Activated T-helper 17 cell treated with anti-CD3 and anti-CD28 coated beads, Interleukin-2, amount 50 U/mL, for 72 hours (primary cell): ENCODE data around the gene RGS4. TPM values are rescaled to one million over a fixed set of nuclear protein-coding genes. Genes with fewer than 3 reads are reported as not detected.

Experiments used
- ATAC-seq: fragments of 150-1000 bp; cut with Tn5 transposase; replicated peaks from 2 replicates; pipeline ENCODE4 v1.10.0; 2021; ENCODE audit warnings: mild to moderate bottlenecking, moderate library complexity
- H3K27ac Mint-ChIP-seq: one replicate; pipeline ENCODE4 v1.8.0; 2022; ENCODE audit warnings: mixed read lengths
- H3K27me3 Mint-ChIP-seq: one replicate; pipeline ENCODE4 v1.8.0; 2022; ENCODE audit warnings: mixed read lengths
- H3K36me3 Mint-ChIP-seq: one replicate; pipeline ENCODE4 v1.8.0; 2022; ENCODE audit warnings: low read depth, mild to moderate bottlenecking, mixed read lengths
- H3K4me1 Mint-ChIP-seq: one replicate; pipeline ENCODE4 v1.8.0; 2022; ENCODE audit warnings: mixed read lengths
- H3K4me3 Mint-ChIP-seq: one replicate; pipeline ENCODE4 v1.8.0; 2022; ENCODE audit warnings: mild to moderate bottlenecking, mixed read lengths
- H3K9me3 Mint-ChIP-seq: one replicate; pipeline ENCODE4 v1.8.0; 2022; ENCODE audit warnings: mixed read lengths
- total RNA-seq, 2 donors: library from RNA; stranded (reverse); gene quantifications; one replicate each; pipeline ENCODE4 v1.2.3, GENCODE V29; 2022

Gene RGS4
- total RNA-seq, 2 donors from 2014 or later, result not detected

DNA sequence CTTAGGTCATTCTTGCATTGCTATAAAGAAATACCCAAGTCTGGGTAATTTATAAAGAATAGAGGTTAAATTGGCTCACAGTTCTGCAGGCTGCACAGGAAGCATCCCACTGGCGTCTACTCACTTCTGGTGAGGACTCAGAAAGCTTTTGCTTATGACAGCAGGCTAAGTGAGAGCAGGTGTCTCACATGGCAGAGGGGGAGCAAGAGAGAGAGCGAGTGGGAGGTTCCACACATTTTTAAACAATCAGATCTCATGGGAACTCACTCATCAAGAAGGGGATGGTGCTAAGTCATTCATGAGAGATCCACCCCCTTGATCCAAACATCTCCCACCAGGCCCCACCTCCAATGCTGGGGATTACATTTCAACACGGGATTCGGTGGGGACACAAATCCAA is 13.6 kb upstream of the RGS4 start:
- peaks cover 5% of the 10 kb centered on the region for H3K9me3 Mint-ChIP-seq
- ATAC-seq, result no peak
- no peaks in the 10 kb centered on the region for H3K36me3 Mint-ChIP-seq
- H3K4me1 Mint-ChIP-seq, result no peaks in the 10 kb centered on the region
- H3K27ac Mint-ChIP-seq, result no peak overlapping the region
- no peak overlapping the region for H3K4me3 Mint-ChIP-seq
- H3K27me3 Mint-ChIP-seq, result peaks cover 7% of the 10 kb centered on the region

DNA sequence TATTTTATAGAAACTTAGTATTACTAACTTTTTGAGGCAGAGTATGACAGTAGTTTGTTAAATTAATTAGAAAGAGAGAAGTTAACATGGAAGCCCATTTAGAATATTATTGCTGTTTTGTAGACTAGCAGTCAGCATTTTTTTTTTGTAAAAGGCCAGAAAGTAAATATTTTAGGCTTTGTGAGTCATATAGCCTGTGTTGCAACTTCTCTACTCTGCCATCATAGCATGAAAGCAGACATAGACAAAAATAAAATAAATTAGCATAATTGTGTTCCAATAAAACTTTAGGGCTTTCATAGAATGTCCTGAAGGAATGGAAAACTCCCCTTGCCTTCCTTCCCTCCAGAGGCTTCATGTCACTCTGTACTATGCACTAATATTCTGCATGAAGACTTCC is 12.3 kb upstream of the RGS4 start:
- no peaks in the 10 kb centered on the region for H3K36me3 Mint-ChIP-seq
- no peak overlapping the region for H3K4me3 Mint-ChIP-seq
- peaks cover 5% of the 10 kb centered on the region for H3K9me3 Mint-ChIP-seq
- H3K4me1 Mint-ChIP-seq, result no peaks in the 10 kb centered on the region
- no peak for ATAC-seq
- H3K27ac Mint-ChIP-seq, result no peak overlapping the region
- peaks cover 7% of the 10 kb centered on the region for H3K27me3 Mint-ChIP-seq

DNA sequence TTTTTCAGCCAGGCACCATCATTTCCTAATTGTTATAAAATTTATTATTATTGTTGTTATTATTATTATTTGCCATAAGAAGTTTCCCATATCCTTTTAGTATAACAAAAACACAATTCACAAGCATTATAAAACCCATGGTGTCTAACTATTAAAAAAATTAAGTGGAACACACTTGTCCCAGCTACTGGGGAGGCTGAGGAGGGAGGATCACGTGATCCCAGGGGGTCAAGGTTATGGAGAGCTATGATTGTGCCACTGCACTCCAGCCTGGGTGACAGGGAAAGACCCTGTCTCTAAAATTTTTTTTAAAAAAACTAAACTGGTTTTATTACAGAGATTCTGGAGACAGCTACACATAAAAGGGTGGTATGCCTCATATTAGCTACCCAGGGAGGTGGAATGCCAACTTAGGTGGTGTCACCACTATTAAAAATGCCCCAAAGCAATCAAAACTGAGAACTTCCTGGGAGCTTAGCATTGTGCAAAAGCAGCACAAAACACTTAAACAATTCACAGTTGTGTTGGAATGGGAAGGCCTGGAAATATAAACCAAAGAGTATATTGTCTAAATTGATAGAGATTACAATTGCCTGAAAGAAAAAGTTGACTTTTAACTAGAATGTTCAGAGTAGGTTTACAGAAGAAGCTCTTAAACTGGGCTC is 8.7 kb upstream of the RGS4 start:
- no peaks in the 10 kb centered on the region for H3K9me3 Mint-ChIP-seq
- no peak overlapping the region for H3K27ac Mint-ChIP-seq
- no peaks in the 10 kb centered on the region for H3K36me3 Mint-ChIP-seq
- no peak for ATAC-seq
- no peaks in the 10 kb centered on the region for H3K4me1 Mint-ChIP-seq
- peaks cover 15% of the 10 kb centered on the region for H3K27me3 Mint-ChIP-seq
- H3K4me3 Mint-ChIP-seq, result no peak overlapping the region

DNA sequence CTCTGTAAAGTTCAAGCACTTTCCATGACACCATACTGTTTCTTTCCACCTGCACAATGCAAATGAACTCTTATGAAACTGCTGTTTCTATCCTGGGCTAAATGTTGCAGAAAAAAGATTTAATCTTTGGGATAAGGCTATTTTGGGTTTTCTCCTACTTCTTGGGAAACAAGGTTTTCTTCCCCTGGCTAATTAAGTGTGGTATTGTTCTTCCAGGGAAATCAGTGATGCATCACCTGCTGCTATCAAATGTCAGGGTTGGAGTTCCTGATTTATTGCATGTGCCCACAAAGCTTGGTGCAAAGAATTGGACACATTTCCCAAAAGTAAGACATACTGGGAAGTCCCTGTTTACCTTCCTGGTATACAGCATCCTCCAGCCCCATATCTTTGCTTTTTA is 6.0 kb upstream of the RGS4 start:
- Mint-ChIP-seq H3K36me3 (no peaks in the 10 kb centered on the region), H3K27me3 (peaks cover 32% of the 10 kb centered on the region), H3K4me3 (no peak overlapping the region), H3K4me1 (no peaks in the 10 kb centered on the region), H3K27ac (no peak overlapping the region), H3K9me3 (no peaks in the 10 kb centered on the region)
- no peak for ATAC-seq

DNA sequence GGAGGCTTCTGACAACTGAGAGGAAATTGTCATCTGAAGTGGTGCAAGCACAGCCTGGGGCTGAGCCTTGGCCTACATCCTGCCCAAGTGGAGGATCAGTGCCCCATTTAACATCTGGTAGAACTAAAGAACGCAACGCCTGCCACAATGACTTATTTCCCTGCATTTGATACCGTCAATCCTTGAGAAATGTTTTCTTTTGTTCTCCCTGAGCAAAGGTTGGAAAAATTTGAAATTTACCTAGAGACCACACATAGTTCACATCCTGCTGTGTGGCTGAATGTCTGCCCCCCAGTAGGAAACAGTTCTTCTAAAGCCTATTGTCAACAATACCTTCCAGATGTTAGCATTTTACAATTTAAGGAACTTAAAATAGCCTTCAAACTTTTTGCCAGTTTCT is 5.6 kb upstream of the RGS4 start:
- Mint-ChIP-seq H3K4me1 (no peaks in the 10 kb centered on the region), H3K27me3 (peaks cover 37% of the 10 kb centered on the region), H3K27ac (no peak overlapping the region), H3K36me3 (no peaks in the 10 kb centered on the region), H3K4me3 (no peak overlapping the region), H3K9me3 (no peaks in the 10 kb centered on the region)
- no peak for ATAC-seq

DNA sequence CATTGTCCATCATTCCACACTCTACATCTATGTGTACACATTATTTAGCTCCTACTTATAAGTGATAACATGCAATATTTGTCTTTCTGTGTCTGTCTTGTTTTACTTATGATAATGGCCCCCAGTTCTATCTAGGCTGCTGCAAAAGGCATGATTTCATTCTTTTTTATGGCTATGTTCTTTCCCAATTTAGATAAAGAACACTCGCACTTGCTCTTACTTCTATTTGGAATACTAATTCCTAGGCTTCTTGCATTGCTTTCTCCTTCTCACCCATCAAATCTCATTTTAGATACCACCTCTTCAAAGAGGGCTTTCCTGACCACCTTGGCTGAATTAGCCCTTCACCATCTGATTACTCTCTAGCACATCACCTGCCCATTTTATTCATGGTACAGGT is 3.0 kb upstream of the RGS4 start:
- Mint-ChIP-seq H3K27ac (no peak overlapping the region), H3K27me3 (peaks cover 57% of the 10 kb centered on the region), H3K4me1 (no peaks in the 10 kb centered on the region), H3K36me3 (no peaks in the 10 kb centered on the region), H3K9me3 (no peaks in the 10 kb centered on the region), H3K4me3 (no peak overlapping the region)
- ATAC-seq, result no peak

DNA sequence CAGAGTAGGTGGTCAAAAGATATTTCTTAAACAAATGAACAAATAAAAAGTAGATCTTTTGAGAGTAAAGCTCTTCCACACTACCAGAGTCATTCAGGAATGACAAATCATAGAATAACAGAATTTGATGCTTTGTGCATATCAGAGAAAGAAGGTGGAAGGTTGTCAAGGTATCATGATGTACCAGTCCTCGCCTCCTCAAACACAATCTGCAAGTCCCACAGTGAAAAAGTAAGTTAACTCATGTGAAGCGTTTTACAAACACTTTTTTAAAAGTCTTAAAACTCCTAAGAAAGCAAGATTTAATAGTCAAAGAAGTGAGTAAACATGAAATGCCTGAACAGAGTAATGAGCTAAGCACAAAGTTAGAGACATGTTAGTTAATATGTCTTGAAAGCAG is 2.5 kb upstream of the RGS4 start:
- ATAC-seq, result no peak
- no peaks in the 10 kb centered on the region for H3K4me1 Mint-ChIP-seq

DNA sequence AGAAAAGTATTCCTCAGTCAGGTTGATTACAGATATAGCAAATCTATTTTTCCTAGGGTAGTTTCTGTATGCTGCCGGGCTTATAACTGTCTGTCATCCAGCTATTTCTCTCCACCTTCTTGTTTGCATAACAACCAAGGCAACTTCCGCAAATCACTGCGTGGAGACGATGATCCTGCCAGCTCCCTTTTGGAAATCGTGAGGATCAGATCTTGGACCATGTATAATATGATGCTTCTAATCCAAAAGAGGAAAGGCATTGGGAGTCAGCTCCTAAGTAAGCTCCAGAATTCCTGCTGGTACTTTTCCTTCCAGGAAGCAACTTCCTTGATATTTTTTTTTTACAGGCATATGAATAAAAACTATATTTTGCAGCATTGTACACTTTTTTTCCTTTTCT is 445 bp upstream of the RGS4 start:
- no peaks in the 10 kb centered on the region for H3K36me3 Mint-ChIP-seq
- peaks cover 57% of the 10 kb centered on the region for H3K27me3 Mint-ChIP-seq
- H3K4me1 Mint-ChIP-seq, result no peaks in the 10 kb centered on the region
- ATAC-seq, result no peak
- H3K9me3 Mint-ChIP-seq, result no peaks in the 10 kb centered on the region
- no peak overlapping the region for H3K4me3 Mint-ChIP-seq
- no peak overlapping the region for H3K27ac Mint-ChIP-seq

More for the DNA sequence above, 2.5 kb upstream of the RGS4 start:
- H3K9me3 Mint-ChIP-seq, result no peaks in the 10 kb centered on the region
- H3K36me3 Mint-ChIP-seq, result no peaks in the 10 kb centered on the region
- peaks cover 57% of the 10 kb centered on the region for H3K27me3 Mint-ChIP-seq
- no peak overlapping the region for H3K4me3 Mint-ChIP-seq
- no peak overlapping the region for H3K27ac Mint-ChIP-seq

DNA sequence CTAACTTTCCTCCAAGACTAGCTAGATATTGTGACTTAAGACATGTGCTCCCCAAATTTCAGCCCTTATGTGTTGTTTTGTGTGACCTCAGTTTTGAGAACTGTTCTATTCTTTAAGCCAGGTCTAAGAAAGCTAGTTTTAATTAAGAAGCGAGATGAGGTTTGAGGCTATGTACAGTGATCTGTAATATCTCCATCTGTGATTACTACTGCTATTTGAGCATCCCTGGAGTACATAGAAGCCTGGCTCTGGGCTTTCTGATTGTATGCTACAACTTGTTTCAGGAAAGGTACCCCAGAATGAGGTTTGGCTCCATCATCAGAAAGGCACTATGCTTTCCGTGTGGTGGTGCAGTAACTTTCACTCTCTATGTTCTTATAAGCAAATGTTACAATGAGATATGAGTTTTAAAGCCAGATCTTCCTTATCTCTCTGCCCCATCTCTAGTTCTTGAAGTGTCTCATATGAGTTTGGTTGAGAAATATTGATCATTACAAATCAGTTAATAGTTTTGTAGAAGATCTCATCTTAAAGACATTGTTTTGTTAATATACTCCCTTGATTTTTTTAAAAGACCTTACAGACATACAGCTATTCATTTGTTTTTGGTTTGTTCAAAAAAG is 605 bp downstream of the RGS4 start:
- no peaks in the 10 kb centered on the region for H3K9me3 Mint-ChIP-seq
- no peaks in the 10 kb centered on the region for H3K36me3 Mint-ChIP-seq
- H3K4me3 Mint-ChIP-seq, result no peak overlapping the region
- no peak overlapping the region for H3K27ac Mint-ChIP-seq
- peaks cover 54% of the 10 kb centered on the region for H3K27me3 Mint-ChIP-seq
- H3K4me1 Mint-ChIP-seq, result no peaks in the 10 kb centered on the region
- no peak for ATAC-seq

DNA sequence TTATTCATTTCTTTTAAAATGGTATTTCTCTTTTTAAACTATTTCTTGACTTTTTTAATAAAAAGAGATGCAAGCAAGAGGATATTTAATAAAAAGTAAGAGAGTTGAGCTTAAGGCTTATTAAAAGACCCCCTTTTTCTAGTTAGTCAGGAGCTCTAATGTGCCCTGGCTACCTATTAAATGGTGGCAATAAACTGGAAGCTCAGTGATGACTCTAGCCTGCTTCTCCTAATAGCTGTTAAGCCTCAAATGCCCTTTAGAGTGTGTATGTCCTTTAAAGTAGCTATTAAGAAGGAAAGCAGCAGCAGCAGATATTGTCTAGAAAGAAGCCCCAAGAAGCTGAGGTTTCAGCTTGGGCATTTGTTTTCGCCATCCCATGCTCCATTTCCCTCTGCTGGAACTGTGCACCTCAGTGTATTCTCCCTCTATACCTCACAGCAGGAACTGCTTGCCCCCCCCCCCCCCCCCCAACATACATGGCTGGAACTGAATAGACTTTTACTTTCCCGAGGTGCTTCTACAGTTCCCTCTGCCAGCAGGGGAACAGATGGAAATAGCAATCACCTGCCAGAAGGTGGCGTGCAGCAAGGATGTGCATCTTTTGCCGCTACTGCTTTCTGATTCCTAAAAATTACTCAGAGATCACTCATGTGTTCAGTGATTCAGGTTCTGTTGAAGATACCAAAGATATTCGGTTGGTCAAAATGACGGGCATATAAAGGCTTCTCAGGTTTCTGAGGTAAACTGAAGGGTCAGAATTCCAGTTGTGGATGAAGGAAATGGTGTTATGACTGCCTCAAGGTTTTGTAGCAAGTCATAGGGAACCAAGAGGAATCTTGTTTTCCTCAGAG is 2.5 kb downstream of the RGS4 start:
- no peak overlapping the region for H3K4me3 Mint-ChIP-seq
- no peak for ATAC-seq
- H3K36me3 Mint-ChIP-seq, result no peaks in the 10 kb centered on the region
- no peaks in the 10 kb centered on the region for H3K4me1 Mint-ChIP-seq
- no peak overlapping the region for H3K27ac Mint-ChIP-seq
- peaks cover 51% of the 10 kb centered on the region for H3K27me3 Mint-ChIP-seq
- no peaks in the 10 kb centered on the region for H3K9me3 Mint-ChIP-seq

DNA sequence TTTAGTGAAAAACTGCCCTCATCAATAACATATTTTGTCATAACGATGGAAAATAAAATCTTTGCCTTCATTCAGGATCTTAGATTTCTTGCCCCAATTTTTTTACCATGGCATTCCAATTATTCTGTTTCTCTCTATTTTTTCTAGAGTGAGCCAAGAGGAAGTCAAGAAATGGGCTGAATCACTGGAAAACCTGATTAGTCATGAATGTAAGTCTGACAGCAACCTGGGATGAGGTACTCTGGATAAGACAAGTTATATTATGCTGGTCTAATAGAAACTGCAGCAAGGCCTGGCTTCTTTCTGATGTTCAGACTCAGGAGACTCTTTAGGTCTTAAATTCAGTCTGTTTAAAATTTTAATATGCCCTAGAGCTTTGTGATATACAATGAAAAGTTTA is 3.5 kb downstream of the RGS4 start:
- Mint-ChIP-seq H3K27ac (no peak overlapping the region), H3K27me3 (peaks cover 47% of the 10 kb centered on the region), H3K4me3 (no peak overlapping the region), H3K4me1 (no peaks in the 10 kb centered on the region), H3K9me3 (no peaks in the 10 kb centered on the region), H3K36me3 (no peaks in the 10 kb centered on the region)
- no peak for ATAC-seq

DNA sequence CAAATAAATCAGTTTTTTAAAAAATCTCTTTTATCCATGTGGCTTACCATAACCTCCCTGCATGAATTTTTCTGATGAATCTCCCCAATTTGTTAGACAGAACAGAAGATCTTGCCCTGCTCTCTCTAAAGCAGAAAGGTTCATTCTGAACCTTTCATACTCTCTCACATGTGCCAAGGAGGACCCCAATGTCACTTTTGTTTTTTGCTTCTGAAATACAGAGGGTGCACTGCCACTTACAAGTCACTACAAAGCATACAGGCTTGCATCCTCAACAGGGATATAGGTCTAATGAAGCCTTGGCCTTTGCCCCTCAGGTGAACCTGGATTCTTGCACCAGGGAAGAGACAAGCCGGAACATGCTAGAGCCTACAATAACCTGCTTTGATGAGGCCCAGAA is 4.8 kb downstream of the RGS4 start:
- ATAC-seq, result no peak
- Mint-ChIP-seq H3K9me3 (no peaks in the 10 kb centered on the region), H3K4me3 (no peak overlapping the region), H3K27me3 (peaks cover 36% of the 10 kb centered on the region), H3K27ac (no peak overlapping the region), H3K4me1 (no peaks in the 10 kb centered on the region), H3K36me3 (no peaks in the 10 kb centered on the region)

DNA sequence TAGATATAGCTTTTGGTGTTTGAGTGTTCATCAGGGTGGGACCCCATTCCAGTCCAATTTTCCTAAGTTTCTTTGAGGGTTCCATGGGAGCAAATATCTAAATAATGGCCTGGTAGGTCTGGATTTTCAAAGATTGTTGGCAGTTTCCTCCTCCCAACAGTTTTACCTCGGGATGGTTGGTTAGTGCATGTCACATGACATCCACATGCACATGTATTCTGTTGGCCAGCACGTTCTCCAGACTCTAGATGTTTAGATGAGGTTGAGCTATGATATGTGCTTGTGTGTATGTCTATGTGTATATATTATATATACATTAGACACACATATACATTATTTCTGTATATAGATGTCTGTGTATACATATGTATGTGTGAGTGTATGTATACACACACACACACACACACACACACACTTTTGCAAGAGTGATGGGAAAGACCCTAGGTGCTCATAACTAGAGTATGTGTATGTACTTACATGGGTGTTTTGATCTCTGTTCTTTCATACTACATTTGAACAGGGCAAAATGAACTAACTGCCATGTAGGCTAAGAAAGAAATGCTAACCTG is 5.6 kb downstream of the RGS4 start:
- no peaks in the 10 kb centered on the region for H3K9me3 Mint-ChIP-seq
- H3K27ac Mint-ChIP-seq, result no peak overlapping the region
- H3K36me3 Mint-ChIP-seq, result no peaks in the 10 kb centered on the region
- H3K4me1 Mint-ChIP-seq, result no peaks in the 10 kb centered on the region
- no peak for ATAC-seq
- H3K27me3 Mint-ChIP-seq, result peaks cover 29% of the 10 kb centered on the region
- H3K4me3 Mint-ChIP-seq, result no peak overlapping the region

DNA sequence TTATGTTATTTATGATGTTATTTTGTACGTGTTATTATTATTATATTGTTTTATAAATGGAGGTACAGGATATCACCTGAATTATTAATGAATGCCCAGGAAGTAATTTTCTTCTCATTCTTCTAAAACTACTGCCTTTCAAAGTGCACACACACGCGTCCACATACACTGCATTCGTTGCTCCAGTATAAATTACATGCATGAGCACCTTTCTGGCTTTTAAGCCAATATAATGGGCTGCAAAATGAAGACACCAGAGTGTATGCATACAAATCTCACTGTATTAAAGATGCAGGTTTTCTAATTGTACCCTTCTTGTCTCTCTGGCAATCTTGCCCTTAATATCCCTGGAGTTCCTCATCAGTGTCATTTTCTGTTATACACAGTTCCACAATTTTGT is 6.9 kb downstream of the RGS4 start:
- Mint-ChIP-seq H3K27me3 (peaks cover 19% of the 10 kb centered on the region), H3K27ac (no peak overlapping the region), H3K36me3 (no peaks in the 10 kb centered on the region), H3K4me1 (no peaks in the 10 kb centered on the region), H3K9me3 (no peaks in the 10 kb centered on the region), H3K4me3 (no peak overlapping the region)
- ATAC-seq, result no peak

DNA sequence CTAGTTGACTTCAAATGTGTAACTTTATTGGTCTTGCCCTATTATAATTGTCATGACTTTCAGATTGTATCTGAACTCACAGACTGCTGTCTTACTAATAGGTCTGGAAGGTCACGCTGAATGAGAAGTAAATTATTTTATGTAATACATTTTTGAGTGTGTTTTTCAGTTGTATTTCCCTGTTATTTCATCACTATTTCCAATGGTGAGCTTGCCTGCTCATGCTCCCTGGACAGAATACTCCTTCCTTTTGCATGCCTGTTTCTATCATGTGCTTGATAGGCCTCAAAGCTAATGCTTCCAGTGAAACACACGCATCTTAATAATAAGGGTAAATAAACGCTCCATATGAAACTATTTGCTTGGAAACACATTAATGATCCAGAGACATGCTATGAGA is 7.3 kb downstream of the RGS4 start:
- ATAC-seq, result no peak
- Mint-ChIP-seq H3K4me1 (no peaks in the 10 kb centered on the region), H3K27ac (no peak overlapping the region), H3K9me3 (no peaks in the 10 kb centered on the region), H3K36me3 (no peaks in the 10 kb centered on the region), H3K4me3 (no peak overlapping the region), H3K27me3 (peaks cover 19% of the 10 kb centered on the region)
